Measurements from ENCODE around the gene ISL1. TPM values are rescaled to one million over a fixed set of nuclear protein-coding genes. Genes with fewer than 3 reads are reported as not detected.

ISL1 gene
- total RNA-seq, 1 donor from 2014 or later, result 25.0 TPM

DNA sequence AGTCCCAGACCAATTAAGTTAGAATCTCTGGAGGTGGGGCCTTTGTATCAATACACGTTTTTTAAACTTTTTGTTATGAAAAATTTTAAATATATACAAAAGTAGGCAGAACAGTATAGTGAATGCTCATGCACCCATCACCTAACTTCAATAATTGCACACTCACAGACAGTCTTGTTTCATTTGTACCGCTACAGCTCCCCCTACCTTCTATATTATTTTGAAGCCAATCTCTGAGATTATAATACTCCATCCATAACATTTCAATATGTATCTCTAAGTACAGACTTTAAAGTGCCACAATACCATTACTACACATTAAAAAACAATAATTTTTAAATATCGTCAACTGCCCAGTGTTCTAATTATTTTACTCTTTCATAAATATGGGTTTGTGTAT lies 32.9 kb downstream of the ISL1 start:
- Histone ChIP-seq H3K27me3 (no peaks in the 10 kb centered on the region), H3K4me1 (no peaks in the 10 kb centered on the region), H3K9me3 (no peaks in the 10 kb centered on the region), H3K4me3 (no peak overlapping the region), H3K36me3 (no peaks in the 10 kb centered on the region), H3K27ac (no peak overlapping the region)
- DNase-seq (ENCODE audit: extremely low spot score in 2 of 2), result no peak
- intact Hi-C loops (cut with DNase I), result no loop called here
- TF ChIP-seq POLR2A (IDR thresholded peaks at IDR 0.05), result no peak
- TF ChIP-seq, protein P1, sequence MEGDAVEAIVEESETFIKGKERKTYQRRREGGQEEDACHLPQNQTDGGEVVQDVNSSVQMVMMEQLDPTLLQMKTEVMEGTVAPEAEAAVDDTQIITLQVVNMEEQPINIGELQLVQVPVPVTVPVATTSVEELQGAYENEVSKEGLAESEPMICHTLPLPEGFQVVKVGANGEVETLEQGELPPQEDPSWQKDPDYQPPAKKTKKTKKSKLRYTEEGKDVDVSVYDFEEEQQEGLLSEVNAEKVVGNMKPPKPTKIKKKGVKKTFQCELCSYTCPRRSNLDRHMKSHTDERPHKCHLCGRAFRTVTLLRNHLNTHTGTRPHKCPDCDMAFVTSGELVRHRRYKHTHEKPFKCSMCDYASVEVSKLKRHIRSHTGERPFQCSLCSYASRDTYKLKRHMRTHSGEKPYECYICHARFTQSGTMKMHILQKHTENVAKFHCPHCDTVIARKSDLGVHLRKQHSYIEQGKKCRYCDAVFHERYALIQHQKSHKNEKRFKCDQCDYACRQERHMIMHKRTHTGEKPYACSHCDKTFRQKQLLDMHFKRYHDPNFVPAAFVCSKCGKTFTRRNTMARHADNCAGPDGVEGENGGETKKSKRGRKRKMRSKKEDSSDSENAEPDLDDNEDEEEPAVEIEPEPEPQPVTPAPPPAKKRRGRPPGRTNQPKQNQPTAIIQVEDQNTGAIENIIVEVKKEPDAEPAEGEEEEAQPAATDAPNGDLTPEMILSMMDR (IDR thresholded peaks at IDR 0.05), result no peak
- TF ChIP-seq POLR2AphosphoS5 (IDR thresholded peaks at IDR 0.05; ENCODE audit: insufficient read depth in 1 of 2, low read depth in 1 of 2), result no peak

DNA sequence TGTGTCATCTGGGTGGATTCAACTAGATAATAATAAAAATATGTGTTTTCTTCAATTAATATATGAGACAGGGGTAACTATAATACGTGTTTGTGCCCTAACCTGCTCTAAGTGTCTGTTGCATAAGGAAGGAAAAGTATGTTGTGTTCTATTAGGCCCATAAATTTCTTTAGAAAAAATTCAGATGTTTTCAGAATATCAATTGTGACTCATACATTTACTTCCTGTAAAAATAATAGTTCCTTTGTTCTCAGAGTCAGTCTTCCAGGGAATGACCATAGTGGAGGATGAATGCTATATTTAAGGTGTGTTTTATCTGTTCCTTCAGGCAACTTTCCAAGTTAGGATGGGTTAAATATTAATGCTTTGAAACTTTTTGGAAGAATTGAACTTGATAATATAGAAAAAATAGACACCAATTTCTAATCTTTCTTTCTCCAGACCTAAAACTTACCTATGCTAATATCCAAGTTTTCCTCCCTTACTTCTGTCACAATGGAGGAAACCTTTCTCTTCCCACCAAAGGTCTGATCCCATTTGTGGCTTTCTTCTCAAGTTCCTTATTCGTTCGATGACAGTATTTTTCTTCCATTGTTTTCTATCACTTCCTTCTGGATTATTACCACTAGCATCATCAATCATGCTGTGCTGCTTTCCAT lies 49.9 kb downstream of the ISL1 start:
- no peaks in the 10 kb centered on the region for H3K27me3 ChIP-seq
- TF ChIP-seq POLR2A (IDR thresholded peaks at IDR 0.05) (no peak), POLR2AphosphoS5 (IDR thresholded peaks at IDR 0.05; ENCODE audit: insufficient read depth in 1 of 2, low read depth in 1 of 2) (no peak)
- TF ChIP-seq, protein P1 (IDR thresholded peaks at IDR 0.05), result no peak
- no peaks in the 10 kb centered on the region for H3K4me1 ChIP-seq
- H3K9me3 ChIP-seq, result no peaks in the 10 kb centered on the region
- no peak for DNase-seq (ENCODE audit: extremely low spot score in 2 of 2)
- no peak overlapping the region for H3K27ac ChIP-seq
- no peak overlapping the region for H3K4me3 ChIP-seq
- no peaks in the 10 kb centered on the region for H3K36me3 ChIP-seq
- intact Hi-C loops (cut with DNase I), result no loop called here

- DNase-seq (ENCODE audit: extremely low spot score in 2 of 2), result no peak
- Histone ChIP-seq H3K27ac (no peak overlapping the region), H3K4me1 (no peaks in the 10 kb centered on the region), H3K4me3 (no peak overlapping the region), H3K27me3 (no peaks in the 10 kb centered on the region), H3K36me3 (no peaks in the 10 kb centered on the region), H3K9me3 (no peaks in the 10 kb centered on the region)
- no peak for TF ChIP-seq POLR2AphosphoS5 (IDR thresholded peaks at IDR 0.05; ENCODE audit: insufficient read depth in 1 of 2, low read depth in 1 of 2)
- TF ChIP-seq, protein P1 (IDR thresholded peaks at IDR 0.05), result no peak
- no peak for TF ChIP-seq POLR2A (IDR thresholded peaks at IDR 0.05)
- intact Hi-C loops (cut with DNase I), result no loop called here
These were observed 56.0 kb downstream of the ISL1 start for GRCh38 chr5:51439232-51439631.
